Smooth muscle cell (in vitro differentiated cells): Measurements from ENCODE around the gene RPLP2. TPM values are rescaled to one million over a fixed set of nuclear protein-coding genes. Genes with fewer than 3 reads are reported as not detected.
A peak's percentile ranks its signal among the peaks of the same experiment; 100 is the strongest.

Experiments
- DNase-seq: peaks from one replicate; lab custom pipeline; 2025; ENCODE audit not compliant: unreplicated experiment; lab: John Stamatoyannopoulos, UW
- H2AFZ ChIP-seq: fragments of 200-600 bp; sonication (generic); 2 replicates; pipeline ENCODE4 v1.6.0; 2016; ENCODE audit warnings: antibody characterized with exemption, low read depth, mild to moderate bottlenecking
- H3F3A ChIP-seq: fragments of 200-600 bp; sonication (generic); 2 replicates; pipeline ENCODE4 v1.6.0; 2017; ENCODE audit warnings: antibody characterized with exemption, low read depth
- H3K27ac ChIP-seq: fragments of 200-600 bp; sonication (generic); 2 replicates; pipeline ENCODE4 v1.5.1; 2016; ENCODE audit warnings: low read depth, mild to moderate bottlenecking
- H3K27me3 ChIP-seq: fragments of 200-600 bp; sonication (generic); 2 replicates; pipeline ENCODE4 v1.6.1; 2016; ENCODE audit warnings: low read depth, mild to moderate bottlenecking
- H3K36me3 ChIP-seq: fragments of 200-600 bp; sonication (generic); 2 replicates; pipeline ENCODE4 v1.5.1; 2016; ENCODE audit warnings: low read depth
- H3K4me1 ChIP-seq: fragments of 200-600 bp; sonication (generic); 2 replicates; pipeline ENCODE4 v1.5.1; 2016; ENCODE audit warnings: low read depth
- H3K4me2 ChIP-seq: fragments of 200-600 bp; sonication (generic); 2 replicates; pipeline ENCODE4 v1.6.0; 2016; ENCODE audit warnings: mild to moderate bottlenecking
- H3K4me3 ChIP-seq: fragments of 200-600 bp; sonication (generic); 2 replicates; pipeline ENCODE4 v1.5.1; 2016; ENCODE audit warnings: mild to moderate bottlenecking
- H3K79me2 ChIP-seq: fragments of 200-600 bp; sonication (generic); 2 replicates; pipeline ENCODE4 v1.6.0; 2016; ENCODE audit warnings: low read depth, mild to moderate bottlenecking
- H3K9ac ChIP-seq: fragments of 200-600 bp; sonication (generic); 2 replicates; pipeline ENCODE4 v1.6.0; 2016; ENCODE audit warnings: low read depth
- H3K9me3 ChIP-seq: fragments of 200-600 bp; sonication (generic); replicated peaks from 2 replicates; pipeline ENCODE4 v1.5.1; 2016; ENCODE audit warnings: low read depth
- H4K20me1 ChIP-seq: fragments of 200-600 bp; sonication (generic); 2 replicates; pipeline ENCODE4 v1.6.0; 2016; ENCODE audit warnings: low read depth
- WGBS: methylation state at CpG from one replicate; pipeline ENCODE4 v1.1.7; 2016; ENCODE audit warnings: low lambda C conversion rate; 5-methylcytosine and 5-hydroxymethylcytosine counted together
- polyA plus RNA-seq: library from polyadenylated mRNA; unstranded; fragments of >200 nt; fragmentation: Nextera tagmentation; extraction: Ambion mirVana; gene quantifications from 2 replicates; pipeline ENCODE4 v1.2.1, GENCODE V29; 2016
- total RNA-seq: library from RNA; depleted of rRNA; stranded (reverse); fragments of >200 nt; gene quantifications from 2 replicates; pipeline ENCODE4 v1.2.3, GENCODE V29; 2014
- TF ChIP-seq, protein P1 (sequence below): fragments of 200-600 bp; sonication (generic); IDR thresholded peaks from 2 replicates; pipeline ENCODE4 v1.5.1; 2017; ENCODE audit warnings: borderline replicate concordance, mild to moderate bottlenecking, antibody characterized with exemption; ENCODE audit not compliant: insufficient read depth, poor library complexity, severe bottlenecking

The RPLP2 gene
- total and polyA plus RNA-seq, 2 experiments from 2014 or later, result 472 to 622 TPM

DNA sequence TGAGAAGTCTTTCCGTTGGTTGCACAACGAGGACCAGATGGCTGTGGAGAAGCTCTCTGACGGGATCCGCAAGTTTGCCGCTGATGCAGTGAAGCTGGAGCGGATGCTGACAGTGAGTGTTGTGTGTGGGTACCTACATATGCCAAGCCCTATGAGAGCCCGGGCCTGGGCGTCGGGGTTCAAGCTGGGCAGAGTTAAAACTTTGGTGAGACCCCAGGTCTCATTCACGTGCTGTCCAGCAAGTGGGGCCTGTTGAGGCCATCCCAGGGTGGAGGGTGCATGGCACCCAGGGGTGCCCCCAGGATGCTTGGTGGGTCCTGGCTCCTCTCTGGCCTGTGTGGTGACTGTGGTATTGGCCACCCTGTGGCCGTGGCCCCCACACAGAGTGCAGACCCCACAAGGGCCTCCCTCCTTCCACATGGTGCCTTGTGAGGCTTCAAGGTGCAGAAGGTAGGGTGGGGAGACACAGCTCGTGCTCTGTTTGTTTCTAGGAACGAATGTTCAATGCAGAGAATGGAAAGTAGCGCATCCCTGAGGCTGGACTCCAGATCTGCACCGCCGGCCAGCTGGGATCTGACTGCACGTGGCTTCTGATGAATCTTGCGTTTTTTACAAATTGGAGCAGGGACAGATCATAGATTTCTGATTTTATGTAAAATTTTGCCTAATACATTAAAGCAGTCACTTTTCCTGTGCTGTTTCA lies 45.3 kb upstream of the RPLP2 start:
- Histone ChIP-seq H3K4me2 (no peak overlapping the region), H3K27me3 (no peaks in the 10 kb centered on the region), H3K36me3 (peaks cover 6% of the 10 kb centered on the region), H3K79me2 (no peaks in the 10 kb centered on the region), H3K27ac (no peak overlapping the region), H2AFZ (no peak overlapping the region), H4K20me1 (peaks cover 69% of the 10 kb centered on the region), H3K4me1 (no peaks in the 10 kb centered on the region), H3K9ac (no peak overlapping the region), H3F3A (peaks cover 16% of the 10 kb centered on the region), H3K4me3 (no peak overlapping the region), H3K9me3 (no peaks in the 10 kb centered on the region)
- DNase-seq, result no peak
- WGBS, result 97% methylated on average over 18 of the region's 18 CpGs
- TF ChIP-seq, protein P1, sequence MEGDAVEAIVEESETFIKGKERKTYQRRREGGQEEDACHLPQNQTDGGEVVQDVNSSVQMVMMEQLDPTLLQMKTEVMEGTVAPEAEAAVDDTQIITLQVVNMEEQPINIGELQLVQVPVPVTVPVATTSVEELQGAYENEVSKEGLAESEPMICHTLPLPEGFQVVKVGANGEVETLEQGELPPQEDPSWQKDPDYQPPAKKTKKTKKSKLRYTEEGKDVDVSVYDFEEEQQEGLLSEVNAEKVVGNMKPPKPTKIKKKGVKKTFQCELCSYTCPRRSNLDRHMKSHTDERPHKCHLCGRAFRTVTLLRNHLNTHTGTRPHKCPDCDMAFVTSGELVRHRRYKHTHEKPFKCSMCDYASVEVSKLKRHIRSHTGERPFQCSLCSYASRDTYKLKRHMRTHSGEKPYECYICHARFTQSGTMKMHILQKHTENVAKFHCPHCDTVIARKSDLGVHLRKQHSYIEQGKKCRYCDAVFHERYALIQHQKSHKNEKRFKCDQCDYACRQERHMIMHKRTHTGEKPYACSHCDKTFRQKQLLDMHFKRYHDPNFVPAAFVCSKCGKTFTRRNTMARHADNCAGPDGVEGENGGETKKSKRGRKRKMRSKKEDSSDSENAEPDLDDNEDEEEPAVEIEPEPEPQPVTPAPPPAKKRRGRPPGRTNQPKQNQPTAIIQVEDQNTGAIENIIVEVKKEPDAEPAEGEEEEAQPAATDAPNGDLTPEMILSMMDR, result no peak

DNA sequence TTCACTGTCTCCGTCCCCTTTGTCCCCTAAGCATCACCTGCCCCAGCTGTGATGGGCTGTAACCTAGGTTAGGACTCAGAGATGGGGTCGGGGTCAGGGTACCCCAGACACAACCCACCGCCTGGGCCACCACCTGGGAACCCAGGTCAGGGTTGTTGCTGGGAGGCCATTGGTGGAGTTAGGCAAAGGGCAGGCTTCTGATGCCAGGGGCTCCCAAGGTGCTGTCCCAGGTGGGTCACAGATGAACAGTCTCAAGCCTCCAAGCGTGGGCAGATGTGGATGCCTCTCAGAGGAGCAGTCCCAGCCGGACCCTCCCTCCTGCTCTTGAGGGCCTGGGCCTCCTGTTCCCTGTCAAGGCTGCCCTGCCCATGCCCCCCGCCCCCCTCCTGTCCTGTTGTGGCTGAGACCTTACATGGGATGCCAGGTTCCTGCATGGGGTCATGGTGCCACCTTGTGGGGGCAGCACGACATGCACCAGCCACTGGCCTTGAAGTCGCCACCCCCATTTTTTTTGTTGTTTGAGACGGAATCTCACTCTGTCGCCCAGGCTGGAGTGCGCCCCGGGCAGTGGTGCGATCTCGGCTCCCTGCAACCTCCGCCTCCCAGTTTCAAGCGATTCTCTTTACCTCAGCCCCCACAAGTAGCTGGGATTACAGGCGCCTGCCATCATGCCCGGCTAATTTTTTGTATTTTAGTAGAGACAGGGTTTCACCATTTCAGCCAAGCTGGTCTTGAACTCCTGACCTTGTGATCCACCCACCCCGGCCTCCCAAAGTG lies 44.6 kb upstream of the RPLP2 start:
- H3K4me1 ChIP-seq, result no peaks in the 10 kb centered on the region
- 77% methylated on average over 19 of the region's 19 CpGs for WGBS
- peaks cover 71% of the 10 kb centered on the region for H4K20me1 ChIP-seq
- no peak overlapping the region for H3K27ac ChIP-seq
- H3K27me3 ChIP-seq, result no peaks in the 10 kb centered on the region
- no peak for DNase-seq
- H3K36me3 ChIP-seq, result peaks cover under 1% of the 10 kb centered on the region
- H3K4me3 ChIP-seq, result no peak overlapping the region
- H3K79me2 ChIP-seq, result no peaks in the 10 kb centered on the region
- H3K4me2 ChIP-seq, result no peak overlapping the region
- H3F3A ChIP-seq, result peaks cover 16% of the 10 kb centered on the region
- no peak overlapping the region for H2AFZ ChIP-seq
- no peak overlapping the region for H3K9ac ChIP-seq
- H3K9me3 ChIP-seq, result no peaks in the 10 kb centered on the region
- TF ChIP-seq, protein P1, result peak; percentile 53

DNA sequence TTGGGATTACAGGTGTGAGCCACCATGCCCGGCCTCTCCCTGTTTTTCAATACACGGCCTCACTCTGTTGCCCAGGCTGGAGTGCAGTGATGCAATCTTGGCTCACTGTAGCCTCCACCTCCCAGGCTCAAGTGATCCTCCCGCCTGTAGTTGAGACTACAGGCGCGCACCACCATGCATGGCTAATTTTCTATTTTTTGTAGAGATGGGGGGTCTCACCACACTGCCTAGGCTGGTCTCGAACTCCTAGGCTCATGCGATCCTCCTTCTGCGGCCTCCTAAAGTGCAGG lies 44.0 kb upstream of the RPLP2 start:
- DNase-seq, result no peak
- H3K4me3 ChIP-seq, result no peak overlapping the region
- 97% methylated on average over 8 of the region's 8 CpGs for WGBS
- TF ChIP-seq, protein P1, result no peak
- H3K9ac ChIP-seq, result no peak overlapping the region
- no peak overlapping the region for H3K4me2 ChIP-seq
- H3K27me3 ChIP-seq, result no peaks in the 10 kb centered on the region
- no peaks in the 10 kb centered on the region for H3K36me3 ChIP-seq
- peaks cover 16% of the 10 kb centered on the region for H3F3A ChIP-seq
- H2AFZ ChIP-seq, result no peak overlapping the region
- no peak overlapping the region for H3K27ac ChIP-seq
- H3K9me3 ChIP-seq, result no peaks in the 10 kb centered on the region
- H4K20me1 ChIP-seq, result peaks cover 73% of the 10 kb centered on the region
- no peaks in the 10 kb centered on the region for H3K79me2 ChIP-seq
- H3K4me1 ChIP-seq, result no peaks in the 10 kb centered on the region
